ENCODE results near the gene LARP4B.

GRCh38 chr10:869171-869570 lies 62.3 kb downstream of the LARP4B start:
- TF ChIP-seq CTCF (IDR thresholded peaks at IDR 0.05): no peak
- TF ChIP-seq POLR2A (IDR thresholded peaks at IDR 0.05): no peak
